ENCODE measurements around the gene BECN2. TPM values are rescaled to one million over a fixed set of nuclear protein-coding genes. Genes with fewer than 3 reads are reported as not detected.

BECN2 gene
- total RNA-seq, 1 experiment from 2014 or later, result not detected

GRCh38 chr1:241916196-241916595 is 41.4 kb upstream of the BECN2 start:
- no peaks in the 10 kb centered on the region for H3K9me3 ChIP-seq (ENCODE audit: control insufficient read depth, low read depth, low read length)
- no peak overlapping the region for H4K5ac ChIP-seq (ENCODE audit: insufficient read length, low read depth, low read length)
- no peaks in the 10 kb centered on the region for H3K79me2 ChIP-seq (ENCODE audit: insufficient read depth, low read length)
- H2BK120ac ChIP-seq (ENCODE audit: low read depth, low read length, poor library complexity, severe bottlenecking), result no peak overlapping the region
- no peak overlapping the region for H3K56ac ChIP-seq (ENCODE audit: insufficient read length, low read depth, low read length)
- H2BK5ac ChIP-seq (ENCODE audit: insufficient read length, low read length), result no peak overlapping the region
- Mint-ChIP-seq H3K4me1 (peaks cover 2 to 5% of the 10 kb centered on the region in 2 experiments; a peak in 3 of 4 replicates), H3K27ac (0 out of 7 replicates have a peak overlapping the region, but pooled peaks of 1 of the 3 experiments have one; percentile 3), H3K27me3 (ENCODE audit: low read depth) (no peaks in the 10 kb centered on the region; the same call in 1 of the 2 replicates), H3K36me3 (ENCODE audit: insufficient read depth in 1 of 3, low read depth in 3 of 3) (peaks cover 0 to 3% (median 0%) of the 10 kb centered on the region in 3 experiments; a peak in 3 of 7 replicates), H3K4me3 (no peak overlapping the region), H3K9me3 (no peaks in the 10 kb centered on the region)
- H3K23me2 ChIP-seq (ENCODE audit: insufficient read length, low read depth, low read length, poor library complexity, severe bottlenecking), result no peaks in the 10 kb centered on the region
- H3K27me3 ChIP-seq (ENCODE audit: insufficient read depth, low read length), result no peaks in the 10 kb centered on the region
- no peaks in the 10 kb centered on the region for H3K79me1 ChIP-seq (ENCODE audit: insufficient read depth, low read depth, low read length, poor library complexity, severe bottlenecking)
- H2BK15ac ChIP-seq (ENCODE audit: low read depth, low read length), result no peak overlapping the region
- H3K27ac ChIP-seq (ENCODE audit: insufficient read length, low read depth, low read length), result no peak overlapping the region
- H4K20me1 ChIP-seq (ENCODE audit: control insufficient read depth, insufficient read depth, insufficient read length), result no peaks in the 10 kb centered on the region
- no peak overlapping the region for H3K4ac ChIP-seq (ENCODE audit: low read depth, low read length)
- no peak overlapping the region for H2BK12ac ChIP-seq (ENCODE audit: insufficient read length, low read depth, low read length)
- no peak overlapping the region for H3T11ph ChIP-seq (ENCODE audit: low read length)
- H3K18ac ChIP-seq (ENCODE audit: insufficient read length, low read depth, low read length), result no peak overlapping the region
- H3K9ac ChIP-seq (ENCODE audit: extremely low read depth, insufficient read length, low read length), result no peak overlapping the region
- no peak for DNase-seq
- H3K4me2 ChIP-seq (ENCODE audit: insufficient read depth, insufficient read length, low read length), result no peak overlapping the region
- no peak overlapping the region for H3K14ac ChIP-seq (ENCODE audit: insufficient read depth, low read length)
- H2BK20ac ChIP-seq (ENCODE audit: low read depth, low read length, poor library complexity, severe bottlenecking), result no peak overlapping the region
- H4K8ac ChIP-seq (replicated peaks; ENCODE audit: insufficient read length, low read depth, low read length), result no peak overlapping the region
- no CpG with 5 or more reads among the region's 7 CpGs for WGBS (ENCODE audit: extremely low coverage, insufficient read length, low lambda C conversion rate)
- H3K4me1 ChIP-seq (ENCODE audit: insufficient read depth, low read length), result no peaks in the 10 kb centered on the region
- no peak for TF ChIP-seq CTCF (conservative IDR thresholded peaks at IDR 0.05)
- no peak overlapping the region for H2AK5ac ChIP-seq (ENCODE audit: insufficient read length, low read length)
- no peak overlapping the region for H3K23ac ChIP-seq (ENCODE audit: insufficient read length, low read depth, low read length)
- no peak overlapping the region for H4K91ac ChIP-seq (ENCODE audit: insufficient read length, low read depth, low read length)
- H2AFZ ChIP-seq (ENCODE audit: low read length), result no peak overlapping the region

Data from H9 (cell line).